A673 (cell line): ENCODE data around the gene SVIL.

ENCODE experiments used
- CTCF ChIP-seq: fragments of 300-800, 200-600 bp; sonication (generic); conservative IDR thresholded peaks from 2 replicates; pipeline ENCODE4 v1.5.1; 2017; ENCODE audit warnings: low read depth, mild to moderate bottlenecking, antibody characterized with exemption, low read length, moderate library complexity, mixed read lengths
- EZH2 ChIP-seq: fragments of 200-600 bp; sonication (generic); IDR thresholded peaks from 2 replicates; pipeline ENCODE4 v1.6.1; 2017; ENCODE audit warnings: borderline replicate concordance, low read depth, mild to moderate bottlenecking, mixed read lengths, antibody characterized with exemption, low read length; ENCODE audit not compliant: poor library complexity, severe bottlenecking

- no peak for TF ChIP-seq CTCF
- no peak for TF ChIP-seq EZH2
Observed at GRCh38 chr10:29649561-29650551, 15.1 kb upstream of the SVIL start.
